Heart left ventricle (tissue), 13 donors: ENCODE data around the gene PAK1.

Experiments
- CTCF ChIP-seq, 12 donors: fragments of 200-600 bp; sonication (generic) in 4 of 12; IDR thresholded peaks; one replicate each; pipeline versions ENCODE4 v1.5.0 to v1.8.0; 2018 to 2022; ENCODE audit warnings: antibody characterized with exemption in 12 of 12, mild to moderate bottlenecking in 5 of 12
- POLR2A ChIP-seq, 2 donors: fragments of 450-650 bp; IDR thresholded peaks; one replicate each; pipeline ENCODE4 v1.6.1; 2017; ENCODE audit warnings: antibody characterized with exemption in 2 of 2, mild to moderate bottlenecking in 2 of 2, moderate library complexity in 2 of 2
- donor health status: ischemic (EF 13 %, LVEDD 7.1; RV severe dilation, severe dysfunction).
- donor health status: DM: no; HTN: yes; CAD: no.
- donor health status: DM: no; HTN: no; CAD: no.
- donor health status: ischemic (EF 25% LVEDD 6.9; RV normal size, moderate dysfunction).
- donor health status: ischemic (EF 25% LVEDD 5.7; RV mildly dilated, moderate dysfunction).
- donor health status: ischemic (EF 35%, LVEDD 5.7; RV mildly dilated, moderate dysfunction).
- donor health status: nonischemic (EF 11% LVEDD 7.7; RV severe dilation, severe dysfunction).
- donor health status: DM: yes; HTN: yes; CAD: no.
- donor health status: PGD.
- donor health status: ischemic (EF 29% LVEDD 5.4; RV normal size, mild dysfunction).
- donor health status: nonischemic (EF 23%, LVEDD 6.1; RV moderate dilation, normal function).

GRCh38 chr11:77284476-77285468, 189.1 kb downstream of the PAK1 start:
- TF ChIP-seq CTCF (IDR thresholded peaks at IDR 0.05) (no peak), POLR2A (IDR thresholded peaks at IDR 0.05) (no peak)
